Retina (tissue), 1 donor: ENCODE results near the gene PDE2A.

Experiments used
- DNase-seq: peaks from one replicate; pipeline ENCODE4 v3.0.0-alpha.2; 2016

The PDE2A gene

GRCh38 chr11:72534371-72535193 is 139.6 kb downstream of the PDE2A start:
- no peak for DNase-seq

GRCh38 chr11:72529068-72529467 is 145.2 kb downstream of the PDE2A start:
- no peak for DNase-seq

- DNase-seq, result no peak
Observed at GRCh38 chr11:72528121-72528520, 146.1 kb downstream of the PDE2A start.
